Hindlimb muscle (tissue), 1 donor: ENCODE results near the gene TMEM196. TPM values are rescaled to one million over a fixed set of nuclear protein-coding genes. Genes with fewer than 3 reads are reported as not detected.
"Not testable (repeated sequence)": the region's sequence is repeated elsewhere in the genome, so short reads cannot be mapped to it uniquely, and the experiment has no call there.

ENCODE experiments used
- DNase-seq: peaks from one replicate; pipeline ENCODE4 v3.0.0-alpha.2; 2013
- polyA plus RNA-seq: library from polyadenylated mRNA; unstranded; fragments of 120-200 nt; gene quantifications from one replicate; pipeline ENCODE4 v1.2.1, GENCODE V29; 2013; ENCODE audit not compliant: insufficient read length

Gene TMEM196
- polyA plus RNA-seq, 1 donor: not detected

GRCh38 chr7:19707240-19707639 lies 66.2 kb downstream of the TMEM196 start:
- no peak for DNase-seq

GRCh38 chr7:19705663-19706062 lies 67.8 kb downstream of the TMEM196 start:
- no peak for DNase-seq

- DNase-seq: no peak
Measured at GRCh38 chr7:19701471-19701870, 71.9 kb downstream of the TMEM196 start.

- no peak for DNase-seq
Measured at GRCh38 chr7:19700936-19701335, 72.5 kb downstream of the TMEM196 start.

GRCh38 chr7:19698331-19698730 lies 75.1 kb downstream of the TMEM196 start:
- no peak for DNase-seq

- no peak for DNase-seq
Measured at GRCh38 chr7:19696926-19697325, 76.5 kb downstream of the TMEM196 start.

GRCh38 chr7:19692111-19692828 lies 81.1 kb downstream of the TMEM196 start:
- no peak for DNase-seq

- DNase-seq: no peak
Measured at GRCh38 chr7:19690736-19691135, 82.7 kb downstream of the TMEM196 start.

- not testable (repeated sequence) for DNase-seq
Measured at GRCh38 chr7:19689130-19689529, 84.3 kb downstream of the TMEM196 start.

GRCh38 chr7:19681596-19681995 lies 91.8 kb downstream of the TMEM196 start:
- no peak for DNase-seq

GRCh38 chr7:19677180-19677579 lies 96.2 kb downstream of the TMEM196 start:
- DNase-seq: no peak

GRCh38 chr7:19675816-19676215 lies 97.6 kb downstream of the TMEM196 start:
- no peak for DNase-seq

GRCh38 chr7:19674266-19674960 lies 99.0 kb downstream of the TMEM196 start:
- DNase-seq: no peak

- DNase-seq: no peak
Measured at GRCh38 chr7:19670806-19671205, 102.6 kb downstream of the TMEM196 start.

Other genes starting within 250 kb of the TMEM196 start
- 11.7 TPM for gene POLR1F, start 64.6 kb downstream of the TMEM196 start, polyA plus RNA-seq